Stimulated activated CD8-positive, alpha-beta memory T cell treated with anti-CD3 and anti-CD28 coated beads, Interleukin-2, amount 100 ng/mL, for 1 hour (primary cell): ENCODE measurements around the gene CCDC14.
"Not testable (repeated sequence)": the region's sequence is repeated elsewhere in the genome, so short reads cannot be mapped to it uniquely, and the experiment has no call there.

Experiments
- DNase-seq, 2 donors: peaks; one replicate each; pipeline ENCODE4 v3.0.0-alpha.2; 2020; ENCODE audit warnings: low read depth in 2 of 2

The CCDC14 gene

GRCh38 chr3:123967260-123967659 is 6.2 kb upstream of the CCDC14 start:
- DNase-seq = not testable (repeated sequence)

- not testable (repeated sequence) for DNase-seq
Measured at GRCh38 chr3:123966799-123967198, 5.8 kb upstream of the CCDC14 start.

GRCh38 chr3:123964793-123965192 is 3.8 kb upstream of the CCDC14 start:
- not testable (repeated sequence) for DNase-seq

GRCh38 chr3:123961508-123961856 is 453 bp upstream of the CCDC14 start:
- no peak for DNase-seq

GRCh38 chr3:123953735-123954134 is 7.3 kb downstream of the CCDC14 start:
- no peak for DNase-seq

- no peak for DNase-seq
Measured at GRCh38 chr3:123952844-123953520, 8.0 kb downstream of the CCDC14 start.

- DNase-seq = no peak
Measured at GRCh38 chr3:123951522-123952447, 9.2 kb downstream of the CCDC14 start.

GRCh38 chr3:123949641-123950040 is 11.4 kb downstream of the CCDC14 start:
- no peak for DNase-seq

- DNase-seq = no peak
Measured at GRCh38 chr3:123948449-123948848, 12.6 kb downstream of the CCDC14 start.

- no peak for DNase-seq
Measured at GRCh38 chr3:123947482-123947881, 13.5 kb downstream of the CCDC14 start.

- DNase-seq = no peak
Measured at GRCh38 chr3:123941542-123941941, 19.5 kb downstream of the CCDC14 start.

- DNase-seq = no peak
Measured at GRCh38 chr3:123941121-123941520, 19.9 kb downstream of the CCDC14 start.

GRCh38 chr3:123939706-123940105 is 21.3 kb downstream of the CCDC14 start:
- no peak for DNase-seq

- no peak for DNase-seq
Measured at GRCh38 chr3:123936400-123936799, 24.6 kb downstream of the CCDC14 start.

GRCh38 chr3:123935830-123936229 is 25.2 kb downstream of the CCDC14 start:
- no peak for DNase-seq

GRCh38 chr3:123934250-123934649 is 26.8 kb downstream of the CCDC14 start:
- no peak for DNase-seq

GRCh38 chr3:123930445-123930844 is 30.6 kb downstream of the CCDC14 start:
- no peak for DNase-seq

- DNase-seq = no peak
Measured at GRCh38 chr3:123929325-123929724, 31.7 kb downstream of the CCDC14 start.

GRCh38 chr3:123926396-123926795 is 34.6 kb downstream of the CCDC14 start:
- DNase-seq = no peak

- DNase-seq = no peak
Measured at GRCh38 chr3:123920868-123921267, 40.2 kb downstream of the CCDC14 start.

GRCh38 chr3:123920383-123920782 is 40.6 kb downstream of the CCDC14 start:
- DNase-seq = no peak

GRCh38 chr3:123919353-123919752 is 41.7 kb downstream of the CCDC14 start:
- DNase-seq = no peak

- no peak for DNase-seq
Measured at GRCh38 chr3:123914829-123915228, 46.2 kb downstream of the CCDC14 start.
